Esophagus (tissue), 2 donors: ENCODE measurements around the gene POU3F1. TPM values are rescaled to one million over a fixed set of nuclear protein-coding genes. Genes with fewer than 3 reads are reported as not detected.

ENCODE experiments used
- polyA plus RNA-seq, 2 donors: library from polyadenylated mRNA; stranded (reverse); fragments of 200-250 nt; gene quantifications; one replicate each; pipeline ENCODE4 v1.2.3, GENCODE V29; 2013
- donor health status: healthy with polysubstance abuse.
- donor health status: Bipolar disorder and iron deficiency.

POU3F1 gene
- polyA plus RNA-seq, 2 donors, result 0.22 to 1.4 TPM

Other genes starting within 250 kb of the POU3F1 start
- gene C1orf122, start 239.0 kb downstream of the POU3F1 start, polyA plus RNA-seq, result 10 to 100 TPM; 19.3 to 39.0 TPM
- 10 to 100 TPM in 1 of 2 donors, 1 to 10 TPM in 1; 8.9 to 15.6 TPM for gene YRDC, start 238.6 kb downstream of the POU3F1 start, polyA plus RNA-seq
- 1 to 10 TPM; 3.2 to 5.6 TPM for gene MTF1, start 187.2 kb downstream of the POU3F1 start, polyA plus RNA-seq
- 1 to 10 TPM; 4.4 to 7.4 TPM for gene INPP5B, start 99.7 kb downstream of the POU3F1 start, polyA plus RNA-seq
- 10 to 100 TPM; 10.6 to 21.4 TPM for gene SF3A3, start 56.8 kb downstream of the POU3F1 start, polyA plus RNA-seq
- 10 to 100 TPM in 1 of 2 donors, 1 to 10 TPM in 1; 8.3 to 13.7 TPM for gene FHL3, start 41.3 kb downstream of the POU3F1 start, polyA plus RNA-seq
- gene UTP11, start 34.1 kb downstream of the POU3F1 start, polyA plus RNA-seq, result 10 to 100 TPM; 16.3 to 32.0 TPM